HG02938 (cell line): ENCODE measurements around the gene FBXL5.
A peak's percentile ranks its signal among the peaks of the same experiment; 100 is the strongest.
"Not testable (repeated sequence)": the region's sequence is repeated elsewhere in the genome, so short reads cannot be mapped to it uniquely, and the experiment has no call there.

Source experiments
- ATAC-seq: cut with Tn5 transposase; IDR thresholded peaks from one replicate; pipeline ENCODE4 v1.9.1; 2021; ENCODE audit warnings: mild to moderate bottlenecking, moderate library complexity; ENCODE audit not compliant: unreplicated experiment

FBXL5 gene

GRCh38 chr4:15652191-15652590, 3.0 kb downstream of the FBXL5 start:
- ATAC-seq, result no peak

- ATAC-seq, result no peak
These were observed 3.5 kb downstream of the FBXL5 start for GRCh38 chr4:15651676-15652075.

- peak; percentile 34 for ATAC-seq
These were observed 5.1 kb downstream of the FBXL5 start for GRCh38 chr4:15649914-15650545.

- ATAC-seq, result peak; percentile 54
These were observed 6.6 kb downstream of the FBXL5 start for GRCh38 chr4:15648600-15648999.

GRCh38 chr4:15638418-15638817, 16.7 kb downstream of the FBXL5 start:
- ATAC-seq, result no peak

- no peak for ATAC-seq
These were observed 18.3 kb downstream of the FBXL5 start for GRCh38 chr4:15636818-15637217.

GRCh38 chr4:15617407-15617806, 37.8 kb downstream of the FBXL5 start:
- not testable (repeated sequence) for ATAC-seq

GRCh38 chr4:15614891-15615290, 40.3 kb downstream of the FBXL5 start:
- not testable (repeated sequence) for ATAC-seq

- no peak for ATAC-seq
These were observed 43.0 kb downstream of the FBXL5 start for GRCh38 chr4:15612136-15612535.

GRCh38 chr4:15610855-15611254, 44.3 kb downstream of the FBXL5 start:
- no peak for ATAC-seq

- no peak for ATAC-seq
These were observed 49.6 kb downstream of the FBXL5 start for GRCh38 chr4:15605537-15605936.

GRCh38 chr4:15601862-15602261, 53.3 kb downstream of the FBXL5 start:
- ATAC-seq, result no peak

GRCh38 chr4:15600176-15600575, 55.0 kb downstream of the FBXL5 start:
- no peak for ATAC-seq

GRCh38 chr4:15598644-15599043, 56.5 kb downstream of the FBXL5 start:
- ATAC-seq, result no peak

- no peak for ATAC-seq
These were observed 62.4 kb downstream of the FBXL5 start for GRCh38 chr4:15592799-15593198.

- ATAC-seq, result no peak
These were observed 67.5 kb downstream of the FBXL5 start for GRCh38 chr4:15587649-15588048.

GRCh38 chr4:15586066-15586465, 69.1 kb downstream of the FBXL5 start:
- no peak for ATAC-seq

- ATAC-seq, result no peak
These were observed 69.8 kb downstream of the FBXL5 start for GRCh38 chr4:15585331-15585730.

GRCh38 chr4:15584785-15585184, 70.4 kb downstream of the FBXL5 start:
- ATAC-seq, result no peak

- ATAC-seq, result no peak
These were observed 77.6 kb downstream of the FBXL5 start for GRCh38 chr4:15577508-15577907.

GRCh38 chr4:15575966-15576365, 79.2 kb downstream of the FBXL5 start:
- ATAC-seq, result no peak

GRCh38 chr4:15569746-15570145, 85.4 kb downstream of the FBXL5 start:
- ATAC-seq, result no peak

GRCh38 chr4:15568821-15569220, 86.3 kb downstream of the FBXL5 start:
- no peak for ATAC-seq
